ENCODE data around the gene MYO19. TPM values are rescaled to one million over a fixed set of nuclear protein-coding genes. Genes with fewer than 3 reads are reported as not detected.

Gene MYO19
- total and polyA plus RNA-seq, 2 of the 4 experiments (the other 2 are of a cell fraction) = 35.8 to 55.6 TPM

- no CpG with 5 or more reads among the region's 10 CpGs for WGBS, 2 experiments (ENCODE audit: extremely low coverage in 2 of 2, insufficient read length in 1 of 2)
- no TSS peak for BruUV-seq (replicated peaks)
Observed at GRCh38 chr17:36485805-36486203, 48.9 kb downstream of the MYO19 start.

More at GRCh38 chr17:36485805-36486203, 48.9 kb downstream of the MYO19 start:
- H3K4me2 ChIP-seq (ENCODE audit: low read depth, low read length) = peak overlapping the region; percentile 84
- H3K9me3 ChIP-seq (ENCODE audit: control insufficient read depth, insufficient read depth, low read length) = no peaks in the 10 kb centered on the region
- H3K79me1 ChIP-seq (ENCODE audit: low read depth in 1 of 2, low read length in 2 of 2) = peaks cover 8 to 23% of the 10 kb centered on the region in 2 experiments; a peak in 2 of 4 replicates
- ChIA-PET CTCF (no interaction called here), POLR2A (ENCODE audit: unreplicated experiment) (interaction anchor here (0.5 kb wide), 1 partner anchor 65 kb away, joined by 3 read pairs; no protein-coding TSS in a partner anchor)
- H3K14ac ChIP-seq (replicated peaks; ENCODE audit: low read depth, low read length) = peak overlapping the region; percentile 47
- H3K4ac ChIP-seq (ENCODE audit: low read depth, low read length) = peak overlapping the region; percentile 59
- intact Hi-C loops (cut with micrococcal nuclease) (no loop called here), in situ Hi-C loops (cut with MboI; ENCODE audit: low sequenced_read_pairs) (no loop called here), dilution Hi-C loops (cut with HindIII; ENCODE audit: low sequenced_read_pairs, unreplicated experiment) (no loop called here)
- H3K27ac ChIP-seq (ENCODE audit: insufficient read depth, low read length) = peak overlapping the region; percentile 55; the same call in 1 of the 2 replicates
- no peaks in the 10 kb centered on the region for H4K20me1 ChIP-seq (ENCODE audit: insufficient read depth, low read length)
- peak overlapping the region; percentile 56 for H3K4me3 ChIP-seq (ENCODE audit: insufficient read depth, low read depth, low read length)
- DNase-seq (no peak), ATAC-seq (ENCODE audit: low read depth) (no peak)
- no peak overlapping the region for H2BK15ac ChIP-seq (ENCODE audit: low read depth, low read length)
- H2AK9ac ChIP-seq (replicated peaks; ENCODE audit: low read depth, low read length, poor library complexity) = no peak overlapping the region
- peak overlapping the region; percentile 11; the same call in 1 of the 2 replicates for H3K18ac ChIP-seq (ENCODE audit: low read depth, low read length)
- no peak overlapping the region for H2BK20ac ChIP-seq (ENCODE audit: low read depth, low read length)
- no peak overlapping the region for H2BK120ac ChIP-seq (ENCODE audit: low read depth, low read length)
- H3K4me1 ChIP-seq (ENCODE audit: control insufficient read depth, insufficient read depth, low read length) = 0 out of 2 replicates have a peak, but pooled peaks cover 1% of the 10 kb centered on the region
- H3K9ac ChIP-seq (ENCODE audit: low read depth, low read length) = peak overlapping the region; percentile 77
- H3K9me1 ChIP-seq (ENCODE audit: insufficient read depth, low read length) = 0 out of 2 replicates have a peak, but pooled peaks cover 9% of the 10 kb centered on the region
- H3K36me3 ChIP-seq (ENCODE audit: control insufficient read depth, insufficient read depth, low read length) = no peaks in the 10 kb centered on the region
- H3K27me3 ChIP-seq (ENCODE audit: control insufficient read depth, insufficient read depth, low read length) = peaks cover 7% of the 10 kb centered on the region; the same call in 1 of the 2 replicates
- peak overlapping the region; percentile 78 to 97 for H4K8ac ChIP-seq (ENCODE audit: low read depth in 2 of 2, low read length in 2 of 2)
- TF ChIP-seq RCOR1 (IDR thresholded peaks at IDR 0.05; ENCODE audit: insufficient replicate concordance, low read length) = no peak
- TF ChIP-seq, protein P1, sequence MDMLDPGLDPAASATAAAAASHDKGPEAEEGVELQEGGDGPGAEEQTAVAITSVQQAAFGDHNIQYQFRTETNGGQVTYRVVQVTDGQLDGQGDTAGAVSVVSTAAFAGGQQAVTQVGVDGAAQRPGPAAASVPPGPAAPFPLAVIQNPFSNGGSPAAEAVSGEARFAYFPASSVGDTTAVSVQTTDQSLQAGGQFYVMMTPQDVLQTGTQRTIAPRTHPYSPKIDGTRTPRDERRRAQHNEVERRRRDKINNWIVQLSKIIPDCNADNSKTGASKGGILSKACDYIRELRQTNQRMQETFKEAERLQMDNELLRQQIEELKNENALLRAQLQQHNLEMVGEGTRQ (IDR thresholded peaks at IDR 0.05; ENCODE audit: low read depth, low read length) = no peak
- TF ChIP-seq SMC3 (IDR thresholded peaks at IDR 0.05; ENCODE audit: low read depth, low read length) = no peak
- TF ChIP-seq MAZ (IDR thresholded peaks at IDR 0.05; ENCODE audit: borderline replicate concordance, low read depth, low read length) = no peak
- TF ChIP-seq CEBPB (IDR thresholded peaks at IDR 0.05; ENCODE audit: low read depth, low read length) = no peak
- no peak for TF ChIP-seq POLR2A (IDR thresholded peaks at IDR 0.05; ENCODE audit: low read depth, low read length)
- no peak for TF ChIP-seq RFX5 (IDR thresholded peaks at IDR 0.05; ENCODE audit: low read depth, low read length)
- TF ChIP-seq RAD21 (IDR thresholded peaks at IDR 0.05; ENCODE audit: low read length) = no peak
- no peak for TF ChIP-seq MAFK (IDR thresholded peaks at IDR 0.05; ENCODE audit: low read depth, low read length)
- no peak for TF ChIP-seq CTCF (conservative IDR thresholded peaks at IDR 0.05; ENCODE audit: low read depth, low read length)
- TF ChIP-seq CHD1 (IDR thresholded peaks at IDR 0.05; ENCODE audit: low read depth, low read length) = no peak
- no peak overlapping the region for H2AK5ac ChIP-seq (ENCODE audit: low read depth, low read length)
- H2AFZ ChIP-seq (replicated peaks; ENCODE audit: low read length, poor library complexity) = peak overlapping the region; percentile 97
- H4K91ac ChIP-seq (ENCODE audit: insufficient read depth, low read depth, low read length) = peak overlapping the region; percentile 42; the same call in 1 of the 2 replicates
- H2BK5ac ChIP-seq (ENCODE audit: low read depth, low read length, poor library complexity, severe bottlenecking) = peak overlapping the region; percentile 76
- H3K56ac ChIP-seq (ENCODE audit: extremely low read depth, insufficient read depth, low read length) = peak overlapping the region; percentile 69; the same call in 1 of the 2 replicates
- peak overlapping the region; percentile 88 for H4K5ac ChIP-seq (ENCODE audit: low read depth, low read length)
- H3K23ac ChIP-seq (ENCODE audit: low read depth, low read length) = peak overlapping the region; percentile 59

All from IMR-90 (cell line).